NCI-H1436 (cell line): Measurements from ENCODE around the gene COPG2.
A peak's percentile ranks its signal among the peaks of the same experiment; 100 is the strongest.

Experiments
- DNase-seq: peaks from one replicate; lab custom pipeline; 2025; lab: John Stamatoyannopoulos, UW

The COPG2 gene

DNA sequence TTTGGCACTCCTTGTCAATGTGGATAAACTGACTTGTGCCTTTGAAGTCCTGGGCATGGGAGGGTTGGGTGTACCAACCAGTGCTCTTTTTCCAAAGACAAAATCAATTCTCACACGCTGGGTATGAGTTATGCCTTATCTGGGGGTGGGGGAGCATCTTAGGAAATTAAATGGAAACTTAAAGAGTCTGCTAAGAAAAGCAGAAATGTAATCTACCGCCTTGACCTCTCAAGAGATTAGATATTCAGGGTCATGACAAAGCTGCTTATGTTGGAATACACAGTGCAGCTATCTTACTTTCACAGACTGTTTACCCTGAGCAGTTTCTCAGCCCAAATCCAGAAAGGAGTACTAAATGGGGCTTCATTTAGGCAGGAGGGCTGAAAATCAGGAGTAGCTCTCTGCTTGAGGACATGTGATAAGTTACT lies 174.1 kb downstream of the COPG2 start:
- DNase-seq = no peak

- no peak for DNase-seq
Measured at GRCh38 chr7:130493275-130493873, 175.2 kb downstream of the COPG2 start.

- no peak for DNase-seq
Measured at GRCh38 chr7:130492523-130493274, 175.8 kb downstream of the COPG2 start.

DNA sequence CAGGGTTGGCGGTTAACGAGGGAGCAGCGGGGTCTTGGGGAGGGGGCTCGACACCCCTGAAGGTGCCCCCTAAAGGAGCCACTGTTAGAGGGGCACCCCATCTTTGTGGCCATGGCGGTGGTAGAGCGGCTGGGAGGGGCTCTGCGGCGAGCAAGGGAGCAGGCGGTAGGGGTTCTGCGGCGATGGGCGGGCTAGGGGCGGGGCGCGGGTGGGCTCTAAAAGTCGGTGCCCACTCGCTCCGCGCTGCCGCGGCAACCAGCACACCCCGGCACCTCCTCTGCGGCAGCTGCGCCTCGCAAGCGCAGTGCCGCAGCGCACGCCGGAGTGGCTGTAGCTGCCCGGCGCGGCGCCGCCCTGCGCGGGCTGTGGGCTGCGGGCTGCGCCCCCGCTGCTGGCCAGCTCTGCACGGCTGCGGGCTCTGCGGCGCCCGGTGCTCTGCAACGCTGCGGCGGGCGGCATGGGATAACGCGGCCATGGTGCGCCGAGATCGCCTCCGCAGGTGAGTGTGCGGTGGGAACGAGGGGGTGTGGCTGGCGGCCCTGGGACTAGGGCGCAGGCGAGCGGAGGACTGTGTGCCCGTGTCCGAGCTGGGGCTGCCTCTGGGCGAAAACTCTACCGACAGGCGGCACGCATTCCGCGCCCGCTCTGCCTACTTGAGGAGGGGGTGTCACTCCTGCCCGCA lies 176.6 kb downstream of the COPG2 start, which contains the start of gene MEST:
TSS of gene MEST (plus strand) at position 245 of the 682 bp plus-strand sequence. CDS start at position 474, 229 bp downstream.
- peak; percentile 57 for DNase-seq

- no peak for DNase-seq
Measured at GRCh38 chr7:130490888-130491804, 177.4 kb downstream of the COPG2 start.

GRCh38 chr7:130490311-130490791 lies 178.2 kb downstream of the COPG2 start:
- DNase-seq = no peak

DNA sequence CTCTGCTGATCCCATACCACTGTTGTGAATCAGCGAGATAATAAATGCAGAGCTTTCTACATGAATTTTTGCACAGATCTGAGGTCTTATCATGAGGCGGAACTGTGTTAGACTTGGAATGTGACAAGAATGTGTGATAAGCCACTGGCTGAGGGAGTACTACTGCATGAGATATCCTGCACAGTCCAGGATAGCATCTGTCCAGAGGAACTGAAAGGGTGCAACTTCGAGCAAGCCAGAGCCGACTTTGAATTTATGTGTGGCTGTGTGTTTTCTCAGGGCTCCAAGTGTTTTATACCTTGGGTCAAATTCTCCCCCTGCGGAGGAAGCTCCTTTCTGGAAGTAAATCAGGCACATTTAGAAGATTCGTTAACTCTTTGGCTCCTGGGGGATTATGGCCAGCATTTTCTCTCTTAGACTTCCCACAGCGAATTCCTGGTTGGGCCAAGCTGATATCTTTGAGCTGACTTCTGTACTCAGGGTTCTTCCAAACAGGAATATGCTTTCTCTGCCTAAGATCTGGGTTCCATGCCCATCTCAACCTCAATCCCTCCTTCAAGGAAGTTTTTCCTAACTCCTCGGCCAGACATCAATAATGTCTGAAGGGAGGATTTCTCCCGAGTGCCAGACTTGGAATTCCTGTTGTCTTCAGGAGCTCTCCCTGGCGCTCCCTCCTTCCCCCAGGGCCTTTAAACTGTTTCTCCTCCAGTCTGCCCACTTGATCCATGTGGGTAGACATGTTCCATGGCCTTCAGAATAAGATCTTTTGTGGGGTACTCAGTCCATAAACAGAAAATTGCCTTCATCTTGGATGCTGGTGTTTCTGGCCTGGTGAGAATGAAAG lies 179.2 kb downstream of the COPG2 start:
- DNase-seq = no peak

GRCh38 chr7:130488392-130489139 lies 180.0 kb downstream of the COPG2 start:
- no peak for DNase-seq

- DNase-seq = peak; percentile 10
Measured at GRCh38 chr7:130486954-130487436, 181.6 kb downstream of the COPG2 start.

DNA sequence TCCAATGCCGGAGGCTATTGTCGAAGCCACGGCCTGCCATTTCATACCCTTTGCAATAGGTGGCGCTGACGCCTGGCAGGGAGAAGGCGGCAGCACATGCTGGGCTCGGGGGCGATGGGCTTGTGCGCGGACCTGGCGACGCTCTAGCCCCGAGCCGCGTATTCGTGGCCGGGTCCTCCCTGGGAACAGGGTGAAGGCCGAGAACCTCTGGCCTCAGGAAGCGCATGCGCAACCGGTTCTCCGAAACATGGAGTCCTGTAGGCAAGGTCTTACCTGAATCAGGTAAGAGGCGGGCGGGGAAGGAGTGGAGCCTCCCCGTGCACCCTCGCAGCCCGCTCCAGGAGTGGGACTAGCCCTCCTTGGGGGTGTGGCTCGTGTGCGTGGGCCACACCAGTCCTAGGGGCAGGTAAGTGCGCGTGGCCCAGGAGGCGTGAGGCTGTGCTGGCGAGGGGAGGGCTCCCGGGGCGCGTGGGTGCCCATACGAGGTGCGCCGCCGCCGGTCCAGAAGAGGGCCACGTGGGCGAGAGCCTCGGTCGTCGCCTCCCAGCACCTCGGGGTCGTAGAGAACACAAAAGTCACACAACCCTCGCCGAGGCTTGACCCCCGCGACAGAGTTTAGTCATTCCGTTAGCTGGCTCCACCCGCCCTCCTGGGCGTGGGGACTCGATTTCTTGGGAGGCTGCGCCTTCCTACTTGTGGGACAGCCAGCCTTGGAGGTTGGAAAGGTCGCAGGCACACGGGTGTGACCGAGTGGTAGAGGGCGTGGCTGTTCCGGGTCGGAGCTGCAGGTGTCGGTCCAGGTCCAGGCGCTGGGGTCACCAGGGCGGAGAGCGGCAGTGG lies 182.2 kb downstream of the COPG2 start:
- no peak for DNase-seq

DNA sequence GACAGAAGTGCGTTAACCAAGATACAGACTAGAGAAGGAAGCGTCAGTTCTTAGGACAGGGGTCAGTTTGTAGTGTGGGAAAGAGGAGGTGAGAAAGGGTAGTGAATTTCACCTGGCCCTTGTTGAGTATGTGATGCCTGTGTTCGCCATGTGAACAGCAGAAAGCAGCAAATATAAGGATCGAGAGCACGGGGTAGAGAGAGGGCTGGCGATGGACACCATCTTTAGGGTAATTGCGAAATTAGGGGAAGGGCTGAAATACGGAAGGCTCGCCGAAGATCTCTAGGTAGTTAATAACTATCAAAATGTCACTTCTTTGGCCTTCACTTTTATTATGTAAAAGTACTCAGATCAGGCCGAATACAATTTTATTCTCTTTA lies 182.8 kb downstream of the COPG2 start:
- no peak for DNase-seq

DNA sequence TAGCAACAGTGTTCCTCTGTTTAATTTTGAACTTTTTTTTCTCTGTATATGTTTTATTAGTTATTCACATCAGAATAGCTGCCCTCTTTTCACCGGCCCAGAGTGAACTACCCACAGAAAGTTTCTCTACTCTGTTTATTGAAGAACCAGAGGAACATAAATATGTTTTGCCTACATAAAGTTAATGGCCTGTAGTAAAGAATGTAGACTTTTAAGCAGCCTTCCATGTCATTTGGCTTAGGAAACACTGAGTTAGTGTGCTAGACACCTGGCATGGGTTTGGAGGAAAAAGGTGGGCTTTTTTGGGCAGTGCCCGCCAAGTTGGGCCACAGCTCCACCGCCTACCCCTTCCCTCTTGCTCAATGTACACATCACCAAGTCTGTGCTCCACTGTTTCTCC lies 185.5 kb downstream of the COPG2 start:
- DNase-seq = no peak

- no peak for DNase-seq
Measured at GRCh38 chr7:130481898-130482297, 186.7 kb downstream of the COPG2 start.

DNA sequence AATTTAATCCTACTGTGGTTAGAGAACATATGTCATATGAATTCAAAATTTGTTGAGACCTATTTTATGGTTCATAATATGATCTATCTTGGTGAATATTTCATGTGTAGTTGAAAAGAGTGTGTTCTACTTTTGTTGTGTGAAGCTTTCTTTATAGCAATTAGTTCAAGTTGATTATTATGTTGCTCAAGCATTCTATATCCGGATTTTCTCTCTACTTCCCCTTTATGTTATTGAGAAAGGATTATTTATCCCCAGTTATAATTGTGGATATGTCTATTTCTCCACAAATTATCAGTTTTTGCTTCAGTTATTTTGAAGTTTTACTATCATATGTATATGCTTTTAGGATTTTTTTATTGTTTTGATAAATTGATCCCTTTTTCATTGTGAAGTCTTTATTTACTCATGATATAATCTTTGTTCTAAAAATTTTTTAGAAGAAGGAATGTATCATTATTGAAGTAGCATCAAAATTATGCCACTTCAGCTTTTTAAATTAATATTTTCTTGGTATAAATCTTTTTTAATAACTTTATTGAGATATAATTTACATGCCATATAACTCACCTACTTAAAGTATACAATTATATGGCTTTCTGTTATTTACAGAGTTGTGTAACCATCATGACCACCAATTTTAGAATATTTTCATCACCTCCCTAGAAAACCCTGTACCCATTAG lies 188.7 kb downstream of the COPG2 start:
- no peak for DNase-seq

DNA sequence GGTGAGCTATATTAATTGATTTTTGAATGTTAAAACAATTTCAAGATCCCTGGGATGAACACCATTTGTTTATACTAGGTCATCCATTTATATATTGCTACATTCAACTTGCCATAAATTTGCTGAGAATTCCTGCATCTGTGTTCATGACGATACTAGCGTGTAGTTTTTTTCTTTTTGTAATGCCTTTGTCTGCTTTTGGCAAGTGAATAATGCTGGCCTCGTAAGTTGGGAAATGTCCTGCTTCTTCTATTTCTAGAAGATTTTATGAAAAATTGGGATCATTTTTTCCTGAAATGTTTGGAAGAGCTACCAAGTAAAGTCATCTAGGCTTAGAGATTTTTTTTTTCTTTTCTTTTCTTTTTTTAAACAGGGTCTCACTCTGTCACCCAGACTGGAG lies 189.6 kb downstream of the COPG2 start:
- no peak for DNase-seq

- DNase-seq = no peak
Measured at GRCh38 chr7:130476297-130477150, 192.0 kb downstream of the COPG2 start.

GRCh38 chr7:130475776-130476175 lies 192.8 kb downstream of the COPG2 start:
- peak; percentile 39 for DNase-seq
